Mesenchymal stem cell (in vitro differentiated cells and primary cell): Measurements from ENCODE around the gene SNX15.

ENCODE experiments used
- DNase-seq: peaks from one replicate; pipeline ENCODE4 v3.0.0-alpha.2; 2013
- H2AFZ ChIP-seq: one replicate; pipeline ENCODE4 v1.6.1; 2013; ENCODE audit warnings: low read depth, mild to moderate bottlenecking, control low read depth, inconsistent platforms, low read length, moderate library complexity
- H2AK5ac ChIP-seq: 2 replicates; pipeline ENCODE4 v1.6.1; 2013; ENCODE audit warnings: low read length, moderate library complexity, mild to moderate bottlenecking, inconsistent platforms; ENCODE audit not compliant: severe bottlenecking
- H2BK120ac ChIP-seq: one replicate; pipeline ENCODE4 v1.6.1; 2013; ENCODE audit warnings: low read depth, mild to moderate bottlenecking, inconsistent platforms, low read length, moderate library complexity
- H2BK12ac ChIP-seq, 2 experiments: one replicate each; pipeline ENCODE4 v1.6.1; 2013; ENCODE audit warnings: inconsistent platforms in 2 of 2, low read length in 2 of 2, mild to moderate bottlenecking in 2 of 2, moderate library complexity in 2 of 2, control low read depth in 1 of 2
- H2BK15ac ChIP-seq: one replicate; pipeline ENCODE4 v1.6.1; 2013; ENCODE audit warnings: mild to moderate bottlenecking, low read depth, inconsistent platforms; ENCODE audit not compliant: poor library complexity, severe bottlenecking
- H2BK5ac ChIP-seq: 2 replicates; pipeline ENCODE4 v1.6.1; 2013; ENCODE audit warnings: low read depth, mild to moderate bottlenecking, low read length, control low read depth, inconsistent platforms; ENCODE audit not compliant: poor library complexity, severe bottlenecking
- H3K14ac ChIP-seq, 2 experiments: one replicate each; pipeline ENCODE4 v1.6.1; 2013; ENCODE audit warnings: inconsistent platforms in 2 of 2, low read length in 2 of 2, control low read depth in 1 of 2, mild to moderate bottlenecking in 1 of 2, moderate library complexity in 1 of 2
- H3K18ac ChIP-seq, 2 experiments: one replicate each; pipeline ENCODE4 v1.6.1; 2013; ENCODE audit warnings: inconsistent platforms in 2 of 2, low read length in 2 of 2, control low read depth in 1 of 2, low read depth in 1 of 2, mild to moderate bottlenecking in 1 of 2
- H3K23ac ChIP-seq, 2 experiments: one replicate each; pipeline ENCODE4 v1.6.1; 2013; ENCODE audit warnings: inconsistent platforms in 2 of 2, low read length in 2 of 2, mild to moderate bottlenecking in 2 of 2, moderate library complexity in 2 of 2, control low read depth in 1 of 2
- H3K27ac ChIP-seq: 2 replicates; pipeline ENCODE4 v1.5.1; 2013; ENCODE audit warnings: mild to moderate bottlenecking, moderate library complexity, low read length, control low read depth, inconsistent platforms; ENCODE audit not compliant: poor library complexity, severe bottlenecking
- H3K27me3 ChIP-seq, 2 experiments: 2 replicates each; pipeline versions ENCODE4 v1.6.1 to v1.7.0; 2013; ENCODE audit warnings: low read length in 2 of 2, mild to moderate bottlenecking in 2 of 2, moderate library complexity in 2 of 2, control low read depth in 1 of 2, inconsistent platforms in 1 of 2; ENCODE audit not compliant: control insufficient read depth in 1 of 2, insufficient read depth in 1 of 2
- H3K36me3 ChIP-seq, 2 experiments: 2 replicates each; pipeline versions ENCODE4 v1.6.1 to v1.7.0; 2013; ENCODE audit warnings: low read length in 2 of 2, control low read depth in 1 of 2, inconsistent platforms in 1 of 2, low read depth in 1 of 2, mild to moderate bottlenecking in 1 of 2; ENCODE audit not compliant: insufficient read depth in 2 of 2, control insufficient read depth in 1 of 2
- H3K4ac ChIP-seq, 2 experiments: one replicate each; pipeline ENCODE4 v1.6.1; 2013; ENCODE audit warnings: inconsistent platforms in 2 of 2, low read length in 2 of 2, mild to moderate bottlenecking in 2 of 2, moderate library complexity in 2 of 2, control low read depth in 1 of 2, low read depth in 1 of 2
- H3K4me1 ChIP-seq: 2 replicates; pipeline ENCODE4 v1.6.1; 2013; ENCODE audit warnings: low read depth, low read length, control low read depth; ENCODE audit not compliant: control insufficient read depth, insufficient read depth
- H3K4me2 ChIP-seq: 2 replicates; pipeline ENCODE4 v1.6.1; 2013; ENCODE audit warnings: low read length, mild to moderate bottlenecking, inconsistent platforms; ENCODE audit not compliant: poor library complexity, severe bottlenecking
- H3K4me3 ChIP-seq, 2 experiments: 2 replicates each; pipeline versions ENCODE4 v1.5.1 to v1.7.0; 2013; ENCODE audit warnings: low read length in 2 of 2, mild to moderate bottlenecking in 2 of 2, control low read depth in 1 of 2, low read depth in 1 of 2; ENCODE audit not compliant: insufficient read depth in 1 of 2
- H3K79me1 ChIP-seq: replicated peaks from 2 replicates; pipeline ENCODE4 v1.6.1; 2013; ENCODE audit warnings: mild to moderate bottlenecking, control low read depth, low read length, inconsistent platforms; ENCODE audit not compliant: poor library complexity, severe bottlenecking
- H3K9ac ChIP-seq: 2 replicates; pipeline ENCODE4 v1.7.0; 2013; ENCODE audit warnings: mild to moderate bottlenecking, low read length, moderate library complexity
- H3K9me3 ChIP-seq: 2 replicates; pipeline ENCODE4 v1.7.0; 2013; ENCODE audit warnings: mild to moderate bottlenecking, low read length; ENCODE audit not compliant: control insufficient read depth
- H4K8ac ChIP-seq: one replicate; pipeline ENCODE4 v1.6.1; 2013; ENCODE audit warnings: inconsistent platforms, mild to moderate bottlenecking, low read length, moderate library complexity
- H4K91ac ChIP-seq: one replicate; pipeline ENCODE4 v1.6.1; 2013; ENCODE audit warnings: mild to moderate bottlenecking, low read length, inconsistent platforms
- WGBS: methylation state at CpG from one replicate; pipeline ENCODE4 v1.1.7; 2013; ENCODE audit warnings: mixed read lengths; 5-methylcytosine and 5-hydroxymethylcytosine counted together

Gene SNX15

GRCh38 chr11:64996710-64997380 is 30.4 kb upstream of the SNX15 start, which contains the start of gene BATF2:
BATF2 (minus strand) TSS chr11:64996971; CDS start chr11:64996914, 57 bp downstream.
- Histone ChIP-seq H3K79me1 (no peaks in the 10 kb centered on the region), H3K23ac (no peak within 1 kb of the TSS), H3K18ac (peak within 1 kb of the TSS; percentile 75 to 83), H3K9me3 (no peaks in the 10 kb centered on the region), H2BK5ac (no peak within 1 kb of the TSS), H4K8ac (peak within 1 kb of the TSS; percentile 81), H3K14ac (no peak within 1 kb of the TSS), H3K4me2 (no peak within 1 kb of the TSS), H3K9ac (no peak within 1 kb of the TSS), H3K4me3 (no peak within 1 kb of the TSS), H2BK12ac (peak within 1 kb of the TSS; percentile 53 to 54), H2AFZ (peak within 1 kb of the TSS; percentile 60), H3K27ac (no peak within 1 kb of the TSS), H3K4ac (peak within 1 kb of the TSS; percentile 35 to 85), H4K91ac (peak within 1 kb of the TSS; percentile 54), H2BK15ac (peak within 1 kb of the TSS; percentile 37), H2BK120ac (peak within 1 kb of the TSS; percentile 57), H3K27me3 (peaks cover 5 to 7% of the 10 kb centered on the region in 2 experiments), H2AK5ac (no peak within 1 kb of the TSS), H3K36me3 (no peaks in the 10 kb centered on the region), H3K4me1 (peaks cover 14% of the 10 kb centered on the region)
- WGBS: 32% methylated on average over 9 of the region's 9 CpGs
- DNase-seq: peak; percentile 91

GRCh38 chr11:64998141-64998540 is 29.1 kb upstream of the SNX15 start:
- Histone ChIP-seq H3K9me3 (no peaks in the 10 kb centered on the region), H2BK5ac (no peak overlapping the region), H3K14ac (no peak overlapping the region), H3K9ac (no peak overlapping the region), H3K27ac (no peak overlapping the region), H2AK5ac (no peak overlapping the region), H2BK12ac (no peak overlapping the region), H3K4me2 (no peak overlapping the region), H3K27me3 (peaks cover 5 to 7% of the 10 kb centered on the region in 2 experiments), H4K8ac (no peak overlapping the region), H2BK15ac (no peak overlapping the region), H3K4me3 (no peak overlapping the region), H3K23ac (no peak overlapping the region), H3K4me1 (peaks cover 14% of the 10 kb centered on the region), H2AFZ (no peak overlapping the region), H2BK120ac (no peak overlapping the region), H3K4ac (no peak overlapping the region), H3K79me1 (no peaks in the 10 kb centered on the region), H4K91ac (no peak overlapping the region), H3K18ac (no peak overlapping the region), H3K36me3 (no peaks in the 10 kb centered on the region)
- no peak for DNase-seq
- 80% methylated on average over 1 of the region's 1 CpG for WGBS

- DNase-seq: no peak
- Histone ChIP-seq H2BK12ac (no peak overlapping the region), H3K27me3 (peaks cover 5 to 7% of the 10 kb centered on the region in 2 experiments), H2AFZ (no peak overlapping the region), H2BK120ac (no peak overlapping the region), H4K8ac (no peak overlapping the region), H3K4me3 (no peak overlapping the region), H3K4me1 (peaks cover 14% of the 10 kb centered on the region), H3K9me3 (no peaks in the 10 kb centered on the region), H2BK5ac (no peak overlapping the region), H2AK5ac (no peak overlapping the region), H3K4me2 (no peak overlapping the region), H3K27ac (no peak overlapping the region), H3K79me1 (no peaks in the 10 kb centered on the region), H3K4ac (no peak overlapping the region), H3K14ac (no peak overlapping the region), H2BK15ac (no peak overlapping the region), H3K18ac (no peak overlapping the region), H4K91ac (no peak overlapping the region), H3K23ac (no peak overlapping the region), H3K9ac (no peak overlapping the region), H3K36me3 (no peaks in the 10 kb centered on the region)
- WGBS: 79% methylated on average over 7 of the region's 9 CpGs
These were observed 28.4 kb upstream of the SNX15 start for GRCh38 chr11:64998690-64999431.

- Histone ChIP-seq H3K4me3 (no peak overlapping the region), H2AFZ (no peak overlapping the region), H3K9me3 (no peaks in the 10 kb centered on the region), H2BK12ac (no peak overlapping the region), H3K14ac (no peak overlapping the region), H2BK5ac (no peak overlapping the region), H3K27me3 (peaks cover 0 to 3% of the 10 kb centered on the region in 2 experiments), H3K23ac (no peak overlapping the region), H3K18ac (no peak overlapping the region), H3K9ac (no peak overlapping the region), H3K4me1 (peaks cover 14% of the 10 kb centered on the region), H3K79me1 (no peaks in the 10 kb centered on the region), H2BK15ac (no peak overlapping the region), H3K36me3 (no peaks in the 10 kb centered on the region), H4K8ac (no peak overlapping the region), H3K4ac (no peak overlapping the region), H2BK120ac (no peak overlapping the region), H3K4me2 (no peak overlapping the region), H3K27ac (no peak overlapping the region), H2AK5ac (no peak overlapping the region), H4K91ac (no peak overlapping the region)
- WGBS: 88% methylated on average over 1 of the region's 1 CpG
- no peak for DNase-seq
These were observed 27.8 kb upstream of the SNX15 start for GRCh38 chr11:64999478-64999877.
